ENCODE data around the gene NGEF. TPM values are rescaled to one million over a fixed set of nuclear protein-coding genes. Genes with fewer than 3 reads are reported as not detected.

NGEF gene
- total and polyA plus RNA-seq, 3 donors from 2014 or later, result 7.9 to 28.7 (median 15.6) TPM

DNA sequence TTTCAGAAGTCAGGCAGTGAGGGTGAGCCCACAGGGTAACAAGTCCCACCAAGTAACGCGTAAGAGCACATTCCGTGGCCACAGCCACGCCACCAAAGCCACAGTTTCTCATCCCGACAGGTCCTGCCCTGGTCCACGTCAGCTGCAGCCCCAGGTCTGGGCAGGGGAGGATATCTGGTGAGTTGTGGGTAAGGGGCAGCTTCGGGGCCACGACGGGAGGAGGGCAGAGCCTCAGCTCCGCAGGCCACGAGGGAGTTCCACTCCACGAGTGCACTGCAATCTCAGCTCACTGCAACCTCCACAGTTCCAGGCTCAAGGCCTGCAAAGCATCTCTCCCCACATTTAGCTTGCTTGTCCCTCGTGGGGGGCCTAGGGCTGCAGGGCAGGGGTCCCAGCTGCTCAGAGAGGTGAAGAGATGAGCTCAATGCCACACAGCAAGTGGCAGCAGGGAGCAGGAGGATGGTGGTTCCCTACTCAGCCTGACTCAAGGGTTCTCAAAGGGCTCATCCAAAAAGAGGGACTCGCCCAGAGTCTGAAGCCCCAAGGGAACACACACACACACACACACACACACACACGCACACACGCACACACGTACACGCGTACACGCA is 130.4 kb downstream of the NGEF start:
- no peaks in the 10 kb centered on the region for H3K9me3 ChIP-seq
- TF ChIP-seq, protein P1, sequence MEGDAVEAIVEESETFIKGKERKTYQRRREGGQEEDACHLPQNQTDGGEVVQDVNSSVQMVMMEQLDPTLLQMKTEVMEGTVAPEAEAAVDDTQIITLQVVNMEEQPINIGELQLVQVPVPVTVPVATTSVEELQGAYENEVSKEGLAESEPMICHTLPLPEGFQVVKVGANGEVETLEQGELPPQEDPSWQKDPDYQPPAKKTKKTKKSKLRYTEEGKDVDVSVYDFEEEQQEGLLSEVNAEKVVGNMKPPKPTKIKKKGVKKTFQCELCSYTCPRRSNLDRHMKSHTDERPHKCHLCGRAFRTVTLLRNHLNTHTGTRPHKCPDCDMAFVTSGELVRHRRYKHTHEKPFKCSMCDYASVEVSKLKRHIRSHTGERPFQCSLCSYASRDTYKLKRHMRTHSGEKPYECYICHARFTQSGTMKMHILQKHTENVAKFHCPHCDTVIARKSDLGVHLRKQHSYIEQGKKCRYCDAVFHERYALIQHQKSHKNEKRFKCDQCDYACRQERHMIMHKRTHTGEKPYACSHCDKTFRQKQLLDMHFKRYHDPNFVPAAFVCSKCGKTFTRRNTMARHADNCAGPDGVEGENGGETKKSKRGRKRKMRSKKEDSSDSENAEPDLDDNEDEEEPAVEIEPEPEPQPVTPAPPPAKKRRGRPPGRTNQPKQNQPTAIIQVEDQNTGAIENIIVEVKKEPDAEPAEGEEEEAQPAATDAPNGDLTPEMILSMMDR (IDR thresholded peaks at IDR 0.05), result no peak
- TF ChIP-seq POLR2A (IDR thresholded peaks at IDR 0.05), result no peak
- no peak for DNase-seq
- WGBS, 2 donors, result 94 to 95% methylated on average over 13 to 20 of the region's 20 CpGs
- intact Hi-C loops (cut with DNase I; ENCODE audit: low total_unique reads), result no loop called here
- no peaks in the 10 kb centered on the region for H3K36me3 ChIP-seq (ENCODE audit: low read depth, missing control alignments)
- no peaks in the 10 kb centered on the region for H3K27me3 ChIP-seq
- H3K4me1 ChIP-seq, result no peaks in the 10 kb centered on the region
- H3K4me3 ChIP-seq, result no peak overlapping the region
- no peak overlapping the region for H3K27ac ChIP-seq

DNA sequence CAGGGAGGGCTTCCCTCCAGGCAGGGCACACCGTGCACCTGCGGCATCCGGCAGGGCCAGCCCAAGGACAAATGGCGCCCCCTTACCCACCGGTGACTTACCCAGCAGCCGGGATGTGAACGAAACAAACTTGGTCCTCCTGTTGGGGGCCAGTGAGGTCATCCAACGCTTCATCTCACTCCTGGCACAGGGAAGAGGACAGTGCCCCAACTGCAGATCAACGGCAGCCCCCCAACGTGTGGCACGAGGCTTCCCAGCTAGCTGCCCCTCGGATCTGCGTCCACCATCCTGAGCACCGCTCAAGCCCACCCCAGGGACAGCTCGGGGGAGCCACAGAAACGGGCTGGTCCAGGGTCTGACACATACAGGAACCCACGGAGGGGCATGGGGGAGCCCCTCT is 131.0 kb downstream of the NGEF start:
- intact Hi-C loops (cut with DNase I; ENCODE audit: low total_unique reads), result no loop called here
- DNase-seq, result no peak
- Histone ChIP-seq H3K9me3 (no peaks in the 10 kb centered on the region), H3K27ac (no peak overlapping the region), H3K27me3 (no peaks in the 10 kb centered on the region), H3K4me3 (no peak overlapping the region), H3K4me1 (no peaks in the 10 kb centered on the region), H3K36me3 (ENCODE audit: low read depth, missing control alignments) (no peaks in the 10 kb centered on the region)
- WGBS, 2 donors, result 93 to 96% methylated on average over 14 to 17 of the region's 17 CpGs
- no peak for TF ChIP-seq POLR2A (IDR thresholded peaks at IDR 0.05)
- TF ChIP-seq, protein P1 (IDR thresholded peaks at IDR 0.05), result no peak

DNA sequence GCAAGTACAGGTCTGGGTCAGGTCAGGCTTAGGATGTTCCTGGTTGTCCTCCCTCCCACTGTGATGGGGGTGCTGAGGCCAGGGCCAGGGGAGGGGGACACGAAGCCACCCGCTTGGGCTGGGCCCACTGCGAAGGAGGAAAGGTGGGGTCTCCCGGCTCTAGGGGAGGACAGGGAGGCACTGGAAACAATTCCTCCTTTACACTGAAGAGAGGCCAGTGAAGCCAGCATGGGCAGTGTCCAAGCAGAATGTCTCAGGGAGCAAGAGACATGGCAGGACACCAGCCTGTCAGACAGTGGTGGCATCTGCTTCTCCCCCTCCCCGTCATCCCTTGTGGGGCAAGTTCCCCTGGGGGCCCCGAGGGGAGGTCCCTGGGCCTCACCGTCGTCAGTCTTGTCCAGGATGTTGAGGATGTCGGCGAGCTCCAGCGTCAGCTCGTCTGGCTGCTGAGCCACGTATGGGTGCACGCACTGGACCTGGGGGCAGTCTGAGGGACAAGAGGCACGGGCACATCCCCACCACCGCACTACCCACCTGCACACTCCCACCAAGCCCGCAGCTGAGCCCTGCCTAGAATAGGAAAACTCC is 132.2 kb downstream of the NGEF start:
- TF ChIP-seq POLR2A (IDR thresholded peaks at IDR 0.05), result no peak
- TF ChIP-seq, protein P1 (IDR thresholded peaks at IDR 0.05), result no peak
- Histone ChIP-seq H3K36me3 (ENCODE audit: low read depth, missing control alignments) (no peaks in the 10 kb centered on the region), H3K4me1 (no peaks in the 10 kb centered on the region), H3K27ac (no peak overlapping the region), H3K27me3 (no peaks in the 10 kb centered on the region), H3K4me3 (no peak overlapping the region), H3K9me3 (no peaks in the 10 kb centered on the region)
- no peak for DNase-seq
- intact Hi-C loops (cut with DNase I; ENCODE audit: low total_unique reads), result no loop called here
- WGBS, 2 donors, result 72 to 82% methylated on average over 12 to 17 of the region's 17 CpGs

DNA sequence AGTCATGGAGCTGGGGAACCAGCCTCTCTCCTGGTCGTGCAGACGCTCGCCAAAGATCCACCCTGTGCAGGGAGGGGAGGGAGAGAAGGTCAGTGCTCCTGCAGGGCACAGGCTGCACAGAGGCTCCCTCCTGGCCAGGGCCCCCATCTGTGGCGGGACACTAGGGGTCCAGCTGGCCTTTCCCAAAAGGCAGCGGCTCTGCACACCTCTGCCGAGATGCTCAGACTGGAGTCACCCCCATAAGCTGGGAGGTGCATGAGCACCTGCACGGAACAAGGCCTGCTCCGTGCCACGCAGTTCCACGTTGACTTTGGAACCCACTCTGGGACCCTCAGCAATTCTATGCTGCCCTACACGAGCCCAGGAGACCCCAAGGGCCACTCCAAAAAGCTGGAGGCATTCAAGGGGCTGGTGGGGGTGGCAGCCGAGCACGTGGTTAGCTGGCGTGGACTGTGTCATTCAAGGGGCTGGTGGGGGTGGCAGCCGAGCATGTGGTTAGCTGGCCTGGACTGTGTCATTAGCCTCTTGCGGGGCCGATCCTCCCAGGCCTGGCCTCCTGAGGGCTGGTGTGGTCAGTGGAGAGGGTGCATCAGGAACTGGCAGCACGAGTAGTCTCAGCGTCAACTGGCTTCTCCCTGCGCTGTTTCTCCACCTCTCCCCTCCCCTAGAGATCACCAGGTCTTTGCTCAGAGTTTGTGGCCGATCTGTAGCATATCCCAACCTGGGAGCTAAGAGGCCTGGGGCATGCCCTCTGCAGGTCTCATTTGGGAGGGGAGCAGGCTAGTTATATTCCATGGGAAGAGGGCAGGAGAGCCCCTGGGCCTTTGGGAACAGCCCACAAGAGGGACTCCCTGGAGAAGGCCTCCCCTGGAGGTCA is 133.2 kb downstream of the NGEF start:
- peaks cover 6% of the 10 kb centered on the region for H3K4me1 ChIP-seq
- DNase-seq, result no peak
- intact Hi-C loops (cut with DNase I; ENCODE audit: low total_unique reads), result no loop called here
- TF ChIP-seq, protein P1 (IDR thresholded peaks at IDR 0.05), result no peak
- TF ChIP-seq POLR2A (IDR thresholded peaks at IDR 0.05), result no peak
- H3K27me3 ChIP-seq, result no peaks in the 10 kb centered on the region
- no peak overlapping the region for H3K27ac ChIP-seq
- no peaks in the 10 kb centered on the region for H3K36me3 ChIP-seq (ENCODE audit: low read depth, missing control alignments)
- H3K4me3 ChIP-seq, result no peak overlapping the region
- H3K9me3 ChIP-seq, result no peaks in the 10 kb centered on the region
- WGBS, 2 donors, result 90 to 95% methylated on average over 8 to 20 of the region's 21 CpGs
